ENCODE data around the gene SYT17.

DNA sequence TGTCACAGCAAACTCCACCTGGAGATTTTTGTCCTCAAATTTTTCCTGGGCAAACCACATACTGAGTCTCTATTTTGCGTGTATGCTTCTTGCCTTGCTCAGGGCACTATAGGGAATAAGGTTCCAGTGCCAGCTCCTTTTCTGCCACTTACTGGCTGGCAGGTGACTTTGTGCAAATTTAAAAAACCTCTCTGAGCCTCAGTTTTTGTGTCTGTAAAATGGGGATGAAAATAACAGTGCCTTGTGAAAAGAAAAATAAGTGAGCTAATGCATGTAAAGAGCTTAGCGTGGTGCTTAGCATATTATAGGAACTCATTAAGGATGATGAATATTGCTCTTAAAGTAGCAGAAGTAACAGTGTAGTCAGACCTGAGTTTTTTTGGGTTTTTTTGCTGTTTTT is 137.4 kb downstream of the SYT17 start:
- TF ChIP-seq, protein P1, sequence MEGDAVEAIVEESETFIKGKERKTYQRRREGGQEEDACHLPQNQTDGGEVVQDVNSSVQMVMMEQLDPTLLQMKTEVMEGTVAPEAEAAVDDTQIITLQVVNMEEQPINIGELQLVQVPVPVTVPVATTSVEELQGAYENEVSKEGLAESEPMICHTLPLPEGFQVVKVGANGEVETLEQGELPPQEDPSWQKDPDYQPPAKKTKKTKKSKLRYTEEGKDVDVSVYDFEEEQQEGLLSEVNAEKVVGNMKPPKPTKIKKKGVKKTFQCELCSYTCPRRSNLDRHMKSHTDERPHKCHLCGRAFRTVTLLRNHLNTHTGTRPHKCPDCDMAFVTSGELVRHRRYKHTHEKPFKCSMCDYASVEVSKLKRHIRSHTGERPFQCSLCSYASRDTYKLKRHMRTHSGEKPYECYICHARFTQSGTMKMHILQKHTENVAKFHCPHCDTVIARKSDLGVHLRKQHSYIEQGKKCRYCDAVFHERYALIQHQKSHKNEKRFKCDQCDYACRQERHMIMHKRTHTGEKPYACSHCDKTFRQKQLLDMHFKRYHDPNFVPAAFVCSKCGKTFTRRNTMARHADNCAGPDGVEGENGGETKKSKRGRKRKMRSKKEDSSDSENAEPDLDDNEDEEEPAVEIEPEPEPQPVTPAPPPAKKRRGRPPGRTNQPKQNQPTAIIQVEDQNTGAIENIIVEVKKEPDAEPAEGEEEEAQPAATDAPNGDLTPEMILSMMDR (IDR thresholded peaks at IDR 0.05; ENCODE audit: low read depth, low read length), result no peak
- TF ChIP-seq POLR2A (IDR thresholded peaks at IDR 0.05; ENCODE audit: extremely low read depth, insufficient read length) (no peak), MYC (IDR thresholded peaks at IDR 0.05; ENCODE audit: low read depth, low read length) (no peak)

All from NB4 (cell line).